Amygdala (tissue), 56 donors: ENCODE data around the gene CSNK2A3.
"Not testable (repeated sequence)": the region's sequence is repeated elsewhere in the genome, so short reads cannot be mapped to it uniquely, and the experiment has no call there.

Source experiments
- DNase-seq, 56 donors: peaks; one replicate each; lab custom pipeline; 2025; lab: John Stamatoyannopoulos, UW

The CSNK2A3 gene

DNA sequence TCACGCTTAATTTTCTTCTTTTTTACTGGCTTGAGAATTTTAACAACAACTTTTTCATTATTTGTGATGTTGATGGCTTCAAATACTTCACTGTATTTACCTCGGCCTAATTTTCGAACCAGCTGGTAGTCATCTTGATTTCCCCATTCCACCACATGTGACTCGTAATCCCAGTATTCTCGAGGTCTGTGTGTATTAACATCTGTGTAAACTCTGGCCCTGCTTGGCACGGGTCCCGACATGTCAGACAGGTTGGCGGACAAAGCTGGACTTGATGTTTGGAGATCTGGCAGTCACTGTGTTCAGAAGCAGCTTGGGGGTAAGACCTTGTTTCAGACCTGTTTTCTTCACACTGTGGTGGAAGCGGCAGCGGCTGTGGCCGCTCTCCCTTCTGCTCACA lies at the start of gene CSNK2A3:
TSS of gene CSNK2A3 (minus strand) at position 373 of the 400 bp plus-strand sequence. CDS start at position 242, 131 bp downstream.
- not testable (repeated sequence) for DNase-seq

DNA sequence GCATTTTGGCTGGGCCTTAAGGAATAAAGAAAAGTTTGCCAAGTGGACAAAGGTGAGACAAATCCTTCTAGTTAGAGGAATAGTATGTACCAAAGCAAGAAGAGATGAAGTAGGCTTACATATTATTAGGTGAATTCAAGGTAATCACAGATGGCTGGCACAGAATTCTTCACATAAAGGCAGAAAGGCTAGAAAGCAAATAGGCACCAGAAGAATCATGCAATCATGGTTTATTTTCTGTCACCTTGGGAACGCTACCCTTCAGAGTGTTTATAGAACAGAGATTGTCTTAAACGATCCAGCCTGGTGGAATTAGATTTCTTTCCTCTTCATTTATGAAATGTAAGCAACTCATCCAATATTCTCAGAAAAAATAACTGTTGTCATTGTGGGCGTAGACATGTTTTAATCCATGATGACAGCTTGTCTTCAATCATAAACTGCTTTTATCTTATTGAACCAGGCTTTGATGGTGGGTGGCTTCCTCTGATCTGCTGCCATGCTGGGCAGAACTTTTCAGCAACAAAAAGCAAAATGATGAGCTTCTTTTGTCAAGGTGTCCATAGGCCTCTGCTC lies 49.0 kb upstream of the CSNK2A3 start:
- DNase-seq: no peak

DNA sequence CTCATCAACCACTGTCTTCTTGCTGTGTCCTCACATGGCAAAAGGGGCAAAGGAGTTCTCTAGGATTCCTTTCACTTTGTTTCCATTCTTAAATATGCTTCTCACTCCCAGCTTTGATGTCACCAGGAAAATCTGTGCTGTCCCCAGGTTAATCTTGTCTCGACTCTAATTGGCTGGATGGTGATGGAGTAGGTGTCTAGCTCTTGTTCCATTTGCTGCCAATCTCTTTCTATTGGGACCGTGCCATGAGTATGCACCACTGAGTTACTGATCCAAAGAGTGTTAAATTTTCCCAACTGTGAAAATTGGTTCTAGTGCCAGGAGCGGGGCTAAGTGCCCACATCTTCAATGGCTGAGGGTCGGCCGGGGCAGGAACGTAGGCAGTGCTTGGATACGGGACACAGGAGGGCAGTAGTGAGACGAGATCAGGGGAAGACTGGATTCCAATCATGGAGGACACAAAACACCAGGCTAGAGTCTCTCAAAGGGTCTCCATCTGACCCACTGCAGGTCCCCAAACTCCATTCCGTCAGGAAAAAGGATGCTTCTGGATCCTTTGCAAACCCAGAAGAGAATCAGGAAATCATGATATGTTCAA lies 47.7 kb upstream of the CSNK2A3 start:
- no peak for DNase-seq

DNA sequence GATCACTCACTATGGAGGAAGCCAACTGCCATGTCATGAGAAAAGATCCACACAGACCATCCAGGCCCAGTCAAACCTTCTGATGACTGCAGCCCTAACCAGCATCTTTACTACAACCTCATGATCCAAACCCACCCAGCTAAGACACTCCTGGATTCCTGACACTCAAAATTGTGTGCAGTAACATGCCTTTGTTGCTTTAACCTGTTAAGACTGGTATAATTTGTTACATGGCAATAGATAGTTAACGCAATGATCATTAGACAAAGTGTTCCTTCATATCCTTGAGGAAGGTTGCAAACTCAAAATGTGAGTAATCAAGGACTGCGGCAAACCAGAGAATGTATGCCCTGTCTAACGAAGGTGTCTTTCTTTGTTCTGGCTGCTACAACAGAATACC lies 47.1 kb upstream of the CSNK2A3 start:
- DNase-seq: no peak

DNA sequence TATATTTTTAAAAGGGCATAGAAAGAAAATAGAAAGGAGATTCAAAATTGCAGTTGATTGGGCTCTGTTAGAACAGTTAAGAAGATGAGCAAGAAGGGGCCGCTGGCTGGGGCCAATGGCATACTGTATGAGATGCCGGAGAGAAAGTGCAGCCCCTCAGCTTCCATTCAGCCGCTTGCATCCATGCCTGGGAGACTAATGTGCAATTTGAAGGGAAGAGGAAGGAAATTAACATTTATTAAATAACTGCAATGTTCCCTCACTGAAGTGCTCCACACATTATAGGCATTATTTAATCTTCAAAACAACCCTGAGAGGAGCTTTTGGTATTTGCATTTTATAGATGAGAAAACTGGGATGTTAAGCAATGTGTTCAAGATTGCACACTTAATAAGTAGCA lies 44.7 kb upstream of the CSNK2A3 start:
- DNase-seq: no peak

DNA sequence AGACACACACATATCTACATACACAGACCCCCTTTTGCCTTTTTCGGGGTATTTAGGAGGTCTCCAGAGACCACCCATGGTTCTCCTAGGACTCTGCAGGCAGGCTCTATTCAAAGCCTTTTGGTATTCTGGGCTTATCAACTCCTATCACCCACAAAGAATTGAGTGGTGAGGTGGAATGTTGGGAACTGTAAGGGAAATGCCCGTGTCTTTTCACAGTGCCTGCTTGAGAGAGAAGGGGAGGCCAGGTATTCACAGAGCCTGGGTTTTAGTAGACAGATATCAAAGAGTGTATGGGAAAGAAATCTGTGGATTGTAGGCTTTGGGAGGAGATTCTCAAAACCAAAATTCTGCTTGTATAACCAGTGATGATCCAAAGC lies 44.0 kb upstream of the CSNK2A3 start:
- no peak for DNase-seq

DNA sequence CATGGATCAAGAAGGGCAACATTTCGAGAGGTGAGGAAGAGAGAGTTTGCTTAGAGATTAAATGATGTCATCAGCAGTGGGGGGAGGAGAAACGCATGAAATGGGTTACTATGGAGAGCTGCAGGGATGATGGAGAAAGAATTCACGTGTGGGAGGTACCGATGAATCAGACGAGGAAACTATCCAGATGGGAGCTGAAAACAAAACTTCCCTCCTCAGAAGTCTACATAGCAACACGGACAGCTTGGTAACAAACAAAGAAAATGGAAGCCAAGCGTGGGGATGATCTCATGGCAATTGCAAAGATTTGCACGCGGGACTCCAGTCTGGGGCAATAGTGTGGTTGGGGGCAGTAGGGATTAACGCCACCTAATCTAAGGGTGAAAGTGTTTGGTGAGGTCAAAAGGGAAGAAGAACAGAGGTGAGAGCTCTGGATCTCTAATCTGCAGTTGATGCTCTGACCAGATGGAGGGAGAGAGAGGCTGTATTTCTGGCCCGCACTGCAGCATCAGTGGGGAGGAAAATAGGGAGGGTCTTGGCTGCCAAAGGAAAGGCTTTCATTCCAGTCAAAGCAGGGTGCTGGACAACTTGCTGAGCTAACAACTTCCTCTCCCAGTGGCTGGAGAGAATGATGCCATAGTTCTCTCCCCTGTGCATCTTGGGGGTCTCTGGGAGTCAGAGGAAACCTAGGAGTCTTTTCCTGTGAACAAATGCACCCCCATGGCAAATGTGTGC lies 43.4 kb upstream of the CSNK2A3 start:
- DNase-seq: peak in 12 of 56 donors; percentile 20 to 69 (median 38)

DNA sequence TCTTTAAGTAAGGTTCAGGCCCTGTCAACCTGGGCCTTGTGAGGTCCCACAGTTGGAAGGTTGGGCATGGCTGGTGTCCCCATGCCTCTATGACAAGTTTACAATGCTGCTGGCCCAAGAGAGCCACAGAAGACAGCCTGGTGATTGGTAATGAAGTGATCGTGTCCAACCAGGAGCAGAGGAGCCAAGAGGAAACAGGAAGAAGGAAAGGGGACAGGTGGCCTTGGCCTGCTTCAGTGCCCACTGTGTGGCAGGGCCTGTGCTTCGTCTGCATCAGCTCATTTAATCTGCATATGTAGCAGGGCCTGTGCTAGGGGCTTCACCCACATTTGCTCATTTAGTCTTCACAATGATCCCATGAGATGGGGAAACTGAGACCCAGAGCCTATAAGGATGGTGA lies 42.1 kb upstream of the CSNK2A3 start:
- no peak for DNase-seq

DNA sequence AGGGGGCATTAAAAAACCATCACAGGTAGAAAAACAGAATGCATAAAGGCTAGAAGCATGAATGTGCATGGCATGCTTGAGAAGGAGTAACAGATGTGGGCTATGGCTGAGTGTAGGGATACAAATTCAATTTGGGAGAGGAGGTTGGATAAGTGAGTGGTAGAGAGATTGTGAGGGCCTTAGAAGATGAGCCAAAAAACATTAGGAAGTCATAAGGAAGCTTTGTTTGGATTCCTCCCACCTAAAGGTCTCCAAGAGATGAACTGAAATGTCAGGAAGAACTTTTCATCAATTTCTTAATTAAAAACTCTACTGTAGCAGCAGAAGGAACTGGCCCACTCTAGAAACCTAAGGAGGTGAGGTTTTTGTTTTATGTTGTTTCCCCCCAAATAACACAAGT lies 41.2 kb upstream of the CSNK2A3 start:
- no peak for DNase-seq

DNA sequence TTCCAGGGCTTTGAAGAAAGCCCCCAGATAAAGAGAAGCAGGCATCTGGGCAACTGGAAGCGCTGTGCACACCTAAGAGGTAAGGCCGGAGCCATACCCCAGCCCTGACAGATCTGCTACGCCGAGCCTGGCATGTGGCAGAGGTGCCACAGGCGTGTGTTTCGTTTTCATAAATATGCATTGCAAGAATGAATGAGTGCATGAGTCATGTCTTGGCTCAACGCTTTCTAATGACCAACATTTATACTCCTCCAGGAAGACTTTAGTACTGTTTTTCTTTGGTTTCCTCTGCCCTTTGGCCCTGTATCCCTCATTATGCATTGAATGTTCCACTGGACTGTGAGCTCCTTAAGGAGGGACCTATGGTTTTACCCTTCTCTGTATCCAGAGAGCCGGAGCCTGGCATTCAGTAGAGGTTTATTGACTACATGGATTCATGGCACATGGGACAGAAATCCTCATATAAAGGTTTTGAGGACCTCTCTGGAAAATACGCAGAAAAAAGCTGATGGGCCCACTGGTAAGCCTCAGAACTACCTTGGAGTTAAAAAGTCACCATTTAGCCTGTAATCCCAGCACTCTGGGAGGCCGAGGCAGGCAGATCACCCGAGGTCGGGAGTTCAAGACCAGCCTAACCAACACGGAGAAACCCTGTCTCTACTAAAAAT lies 38.9 kb upstream of the CSNK2A3 start:
- no peak for DNase-seq

DNA sequence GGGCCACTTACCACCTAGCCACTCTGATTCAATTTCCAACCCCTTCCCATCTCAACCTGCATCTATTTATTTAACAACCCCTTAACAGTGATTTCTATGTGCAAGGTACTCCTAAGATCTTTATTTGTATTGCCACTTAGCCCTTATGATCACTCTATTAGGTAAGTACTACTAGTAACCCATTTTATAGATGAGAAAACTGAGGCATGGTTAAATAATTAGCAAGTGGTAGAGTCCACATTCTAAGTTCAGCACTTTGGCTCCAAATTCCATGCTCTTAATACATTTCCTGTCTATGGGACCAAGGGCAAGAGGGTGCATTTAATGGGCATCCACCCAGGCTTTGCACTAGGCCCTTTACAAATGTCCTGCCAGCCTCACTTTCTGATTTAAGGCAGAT lies 38.1 kb upstream of the CSNK2A3 start:
- DNase-seq: no peak

DNA sequence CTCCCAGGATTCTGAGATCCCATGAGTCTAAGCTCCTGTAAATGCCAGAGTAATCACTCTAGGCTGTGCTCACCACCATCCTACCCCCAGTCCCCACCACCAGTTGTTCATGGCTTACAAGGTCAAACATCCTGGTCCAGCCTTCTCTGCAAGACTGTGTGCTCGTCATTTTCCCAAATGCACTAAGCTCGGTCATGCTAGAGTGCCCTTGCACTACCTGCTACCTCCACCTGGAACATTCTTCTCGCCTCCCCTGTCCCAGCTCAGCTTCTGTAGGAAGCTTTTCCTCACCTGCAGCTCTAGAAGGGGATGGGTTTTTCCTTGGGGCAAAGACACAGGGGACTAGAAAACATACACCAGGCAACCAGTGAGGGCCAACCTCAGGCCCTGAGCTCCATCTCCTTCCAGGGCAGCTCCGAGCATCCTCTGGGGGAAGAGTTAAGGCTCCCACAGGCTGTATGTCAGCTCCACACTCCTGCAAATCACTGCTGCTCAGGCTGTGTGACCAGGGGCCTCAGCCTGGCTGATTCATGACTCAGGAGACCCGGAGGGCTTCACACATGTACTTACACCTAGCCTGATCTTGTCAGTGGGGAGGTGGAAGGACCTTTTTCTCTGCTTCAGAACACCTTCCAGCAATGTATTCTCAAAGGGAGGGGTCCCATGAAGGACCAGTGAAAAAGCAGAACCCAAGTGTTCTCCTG lies 37.2 kb upstream of the CSNK2A3 start:
- DNase-seq: no peak

DNA sequence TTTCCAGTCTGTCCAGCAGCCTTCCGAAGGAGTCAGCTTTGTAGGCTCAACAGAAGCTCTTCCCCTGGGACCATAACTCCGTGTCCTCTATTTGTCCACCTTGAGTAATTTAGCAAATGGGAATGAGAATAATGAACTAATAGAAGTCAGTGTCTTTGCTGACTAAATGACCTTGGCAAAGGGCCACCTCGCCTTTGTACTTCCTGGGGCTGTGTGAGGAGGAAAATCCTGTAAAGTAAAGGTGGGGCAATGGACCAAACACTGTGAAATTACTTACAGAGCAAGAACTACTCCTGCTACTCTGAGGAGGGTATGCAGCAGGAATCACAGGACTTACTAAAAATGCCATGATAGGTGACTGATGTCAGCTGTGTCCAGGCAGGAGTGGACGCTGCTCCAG lies 36.2 kb upstream of the CSNK2A3 start:
- no peak for DNase-seq

DNA sequence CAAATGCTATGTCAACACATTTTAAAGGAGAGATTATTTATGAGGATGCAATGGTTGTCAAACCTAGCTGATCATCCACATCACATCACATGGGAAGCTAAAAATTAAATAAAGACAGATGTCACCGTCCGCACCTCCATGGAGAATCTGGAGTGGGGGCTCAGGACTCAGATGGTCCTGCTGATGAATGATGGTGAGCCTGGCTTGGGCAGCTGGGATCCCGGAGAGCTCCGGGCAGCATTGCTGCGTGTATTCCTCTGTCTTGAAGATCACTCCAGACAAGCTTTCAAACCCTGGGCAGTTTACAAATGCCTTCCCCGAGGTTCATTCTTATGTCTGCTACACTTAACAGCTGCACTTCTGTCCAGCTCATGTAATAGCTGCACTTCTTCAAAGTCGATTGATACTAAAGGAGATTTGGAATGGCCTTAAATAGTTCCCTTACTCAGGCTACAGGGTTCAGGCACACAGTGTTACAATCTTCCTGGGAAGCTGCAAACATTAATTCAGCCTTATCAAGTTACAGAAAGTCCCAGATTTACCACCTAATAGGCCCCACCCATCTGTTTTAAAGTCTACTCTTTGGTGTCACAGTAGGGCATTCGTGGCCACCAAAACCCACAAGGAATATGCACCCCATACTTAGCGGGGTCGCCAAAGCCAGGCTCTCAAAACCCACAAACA lies 34.7 kb upstream of the CSNK2A3 start:
- DNase-seq: no peak

DNA sequence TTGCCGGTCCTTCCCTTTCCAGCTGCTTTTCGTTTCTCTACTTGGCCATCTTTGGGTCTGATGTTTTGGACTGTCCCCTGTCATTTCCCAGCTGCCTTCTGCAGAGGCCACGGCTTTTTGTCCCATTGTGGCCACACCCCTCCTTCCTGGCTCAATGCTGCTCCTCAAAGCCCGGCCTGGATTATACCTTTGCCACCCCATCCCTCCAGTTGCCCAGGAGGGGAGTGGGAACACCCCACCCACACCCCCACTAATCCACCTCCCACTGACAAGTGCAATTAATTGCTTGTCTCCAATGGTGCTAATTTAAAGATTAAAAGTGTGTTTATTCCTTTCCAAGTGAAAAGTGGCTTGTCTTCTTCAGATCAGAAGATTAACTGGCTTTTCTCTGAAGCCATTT lies 34.2 kb upstream of the CSNK2A3 start:
- DNase-seq: no peak

DNA sequence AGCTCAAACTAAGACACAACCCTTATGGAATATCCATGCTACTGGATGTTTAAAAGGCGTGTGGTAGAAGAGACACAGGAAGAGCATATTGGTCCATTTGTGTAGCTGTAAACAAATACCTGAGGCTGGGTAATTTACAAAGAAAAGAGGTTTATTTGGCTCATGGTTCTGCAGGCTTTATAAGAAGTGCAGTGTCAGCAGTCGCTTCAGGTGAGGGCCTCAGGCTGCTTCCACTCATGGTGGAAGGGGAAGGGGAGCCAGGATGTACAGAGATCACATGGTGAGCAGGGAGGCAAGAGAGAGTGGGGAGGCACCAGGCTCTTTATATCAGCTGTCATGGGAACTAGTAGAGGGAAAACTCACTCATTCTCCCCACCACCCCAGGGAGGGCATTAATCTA lies 31.8 kb upstream of the CSNK2A3 start:
- no peak for DNase-seq

DNA sequence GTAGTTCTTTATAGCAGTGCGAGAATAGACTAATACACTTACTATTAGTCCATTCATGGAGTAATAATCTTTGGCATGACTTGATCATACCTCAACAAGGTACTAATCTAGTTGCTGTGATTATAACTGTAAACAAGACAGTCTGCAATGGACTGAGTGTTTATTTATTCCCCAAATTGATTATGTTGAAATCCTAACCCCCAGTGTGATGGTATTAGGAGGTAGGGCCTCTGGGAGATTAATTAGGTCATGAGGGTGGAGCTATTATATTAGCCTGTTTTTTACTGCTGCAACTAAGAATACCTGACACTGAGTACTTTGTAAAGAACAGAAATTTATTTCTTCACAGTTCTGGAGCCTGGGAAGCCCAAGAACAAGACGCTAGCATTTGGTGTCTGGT lies 30.9 kb upstream of the CSNK2A3 start:
- no peak for DNase-seq

DNA sequence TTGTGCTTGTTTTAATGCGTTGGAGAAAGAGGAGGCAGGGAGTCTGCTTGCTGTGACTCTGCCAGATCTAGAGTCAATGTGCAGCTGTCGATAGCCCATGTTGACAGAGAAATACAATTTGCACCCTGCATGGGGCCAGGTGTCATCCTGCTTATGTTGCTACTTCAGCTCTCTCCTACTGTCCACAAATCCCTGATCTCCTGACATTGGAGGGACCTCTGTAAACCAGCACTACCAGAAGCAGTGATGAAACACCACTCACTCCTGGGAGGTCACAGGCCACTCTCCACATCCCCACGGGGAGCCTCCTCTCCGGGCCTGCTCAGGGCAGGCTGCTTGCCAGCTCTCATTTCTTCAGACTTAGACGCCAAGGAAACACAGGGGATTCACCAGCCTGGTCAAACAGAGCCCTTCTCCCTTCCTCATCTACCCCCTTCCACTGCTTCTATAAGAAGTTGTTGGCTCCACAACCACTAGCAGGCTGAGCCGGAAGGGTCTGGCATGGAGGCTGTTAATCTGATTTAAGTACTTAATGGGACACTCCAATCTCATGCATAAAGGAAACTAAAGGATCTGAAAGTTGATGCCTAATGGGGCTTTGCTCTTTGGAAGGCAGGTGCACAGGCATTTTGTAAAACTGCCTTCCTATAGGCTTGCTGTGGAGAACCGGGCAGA lies 29.9 kb upstream of the CSNK2A3 start:
- no peak for DNase-seq

DNA sequence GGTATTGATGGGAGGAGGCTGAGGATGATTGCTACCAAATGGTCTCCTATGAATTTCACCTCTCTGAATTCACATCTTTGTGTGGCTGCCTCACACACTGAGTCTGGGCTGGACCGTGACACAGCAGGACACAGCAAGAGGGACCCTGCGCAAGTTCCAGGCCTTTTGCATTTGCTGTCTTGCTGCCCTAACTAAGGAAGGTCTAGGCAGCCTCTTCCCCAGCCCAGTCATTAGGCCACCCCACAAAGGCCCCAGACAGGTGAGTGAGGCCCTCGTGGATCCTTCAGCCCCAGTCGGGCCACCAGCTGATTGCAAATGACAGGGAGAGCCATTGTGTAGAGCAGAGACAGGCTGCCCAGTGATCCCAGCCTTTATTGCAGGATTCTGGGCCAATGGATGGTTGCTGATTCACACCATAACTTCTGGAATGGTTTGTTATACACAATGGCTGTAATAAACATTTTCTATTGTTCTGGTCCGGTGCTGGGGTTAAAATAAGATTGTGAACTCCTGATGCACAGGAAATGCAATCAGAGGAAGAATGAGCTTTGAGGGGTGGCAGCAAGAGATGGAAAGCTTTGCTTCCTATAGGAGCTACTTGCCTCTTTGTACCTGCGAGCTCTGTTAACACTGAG lies 28.5 kb upstream of the CSNK2A3 start:
- DNase-seq: no peak
